ENCODE results near the gene DYRK1A. TPM values are rescaled to one million over a fixed set of nuclear protein-coding genes. Genes with fewer than 3 reads are reported as not detected.

DYRK1A gene
- total RNA-seq, 3 donors from 2014 or later (not counting 1 experiment from before 2014, with no cell fraction given) = 149 to 166 (median 153) TPM

DNA sequence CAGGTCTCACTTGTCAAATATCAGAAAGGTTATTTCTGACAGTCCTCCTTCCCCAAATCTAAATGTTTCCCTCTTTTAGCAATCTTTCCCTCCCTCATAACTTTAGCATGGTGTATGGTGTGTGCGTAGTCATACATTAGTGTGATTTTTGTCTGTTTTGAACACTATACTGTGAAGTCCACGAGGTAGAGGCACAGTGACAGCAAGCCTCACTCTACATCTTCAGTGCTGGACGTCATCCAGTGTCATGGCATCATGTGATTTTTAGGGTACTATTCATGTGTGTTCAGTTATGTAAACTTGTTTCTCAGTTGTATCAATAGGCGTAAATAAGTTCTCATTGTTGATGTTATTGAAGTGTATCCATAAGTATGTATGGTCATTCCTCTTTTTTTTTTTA, 39.1 kb downstream of the DYRK1A start:
- peak; percentile 23 to 65 (median 51) for ATAC-seq
- peaks cover 80 to 82% of the 10 kb centered on the region in 2 donors for H3K4me1 Mint-ChIP-seq
- H3K4me3 Mint-ChIP-seq = no peak overlapping the region
- H3K27ac Mint-ChIP-seq = peak overlapping the region; percentile 64 to 80
- 33% methylated on average over 1 of the region's 4 CpGs for WGBS (ENCODE audit: insufficient coverage)
- Histone ChIP-seq H3K27me3 (ENCODE audit: control insufficient read depth, insufficient read depth, low read length) (no peaks in the 10 kb centered on the region), H3K27ac (ENCODE audit: low read length) (no peak overlapping the region), H3K9me3 (ENCODE audit: control insufficient read depth, insufficient read depth, low read length) (peaks cover 5% of the 10 kb centered on the region), H3K36me3 (ENCODE audit: control insufficient read depth, insufficient read depth, low read length) (no peaks in the 10 kb centered on the region), H3K4me3 (ENCODE audit: low read length) (no peak overlapping the region), H3K4me1 (ENCODE audit: control insufficient read depth, insufficient read depth, low read length) (peaks cover 32% of the 10 kb centered on the region)
- intact Hi-C loops (cut with micrococcal nuclease) = loop anchor here (5.0 kb wide), 1 partner anchor 33 kb away; no protein-coding TSS in a partner anchor
- H3K36me3 Mint-ChIP-seq = peaks cover 7% of the 10 kb centered on the region
- TF ChIP-seq, protein P1, sequence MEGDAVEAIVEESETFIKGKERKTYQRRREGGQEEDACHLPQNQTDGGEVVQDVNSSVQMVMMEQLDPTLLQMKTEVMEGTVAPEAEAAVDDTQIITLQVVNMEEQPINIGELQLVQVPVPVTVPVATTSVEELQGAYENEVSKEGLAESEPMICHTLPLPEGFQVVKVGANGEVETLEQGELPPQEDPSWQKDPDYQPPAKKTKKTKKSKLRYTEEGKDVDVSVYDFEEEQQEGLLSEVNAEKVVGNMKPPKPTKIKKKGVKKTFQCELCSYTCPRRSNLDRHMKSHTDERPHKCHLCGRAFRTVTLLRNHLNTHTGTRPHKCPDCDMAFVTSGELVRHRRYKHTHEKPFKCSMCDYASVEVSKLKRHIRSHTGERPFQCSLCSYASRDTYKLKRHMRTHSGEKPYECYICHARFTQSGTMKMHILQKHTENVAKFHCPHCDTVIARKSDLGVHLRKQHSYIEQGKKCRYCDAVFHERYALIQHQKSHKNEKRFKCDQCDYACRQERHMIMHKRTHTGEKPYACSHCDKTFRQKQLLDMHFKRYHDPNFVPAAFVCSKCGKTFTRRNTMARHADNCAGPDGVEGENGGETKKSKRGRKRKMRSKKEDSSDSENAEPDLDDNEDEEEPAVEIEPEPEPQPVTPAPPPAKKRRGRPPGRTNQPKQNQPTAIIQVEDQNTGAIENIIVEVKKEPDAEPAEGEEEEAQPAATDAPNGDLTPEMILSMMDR (IDR thresholded peaks at IDR 0.05) = no peak
- DNase-seq = peak in 1 of 2 donors; percentile 28
- H3K27me3 Mint-ChIP-seq (ENCODE audit: low read depth in 2 of 2) = no peaks in the 10 kb centered on the region
- peaks cover 3 to 12% of the 10 kb centered on the region in 2 donors for H3K9me3 Mint-ChIP-seq

DNA sequence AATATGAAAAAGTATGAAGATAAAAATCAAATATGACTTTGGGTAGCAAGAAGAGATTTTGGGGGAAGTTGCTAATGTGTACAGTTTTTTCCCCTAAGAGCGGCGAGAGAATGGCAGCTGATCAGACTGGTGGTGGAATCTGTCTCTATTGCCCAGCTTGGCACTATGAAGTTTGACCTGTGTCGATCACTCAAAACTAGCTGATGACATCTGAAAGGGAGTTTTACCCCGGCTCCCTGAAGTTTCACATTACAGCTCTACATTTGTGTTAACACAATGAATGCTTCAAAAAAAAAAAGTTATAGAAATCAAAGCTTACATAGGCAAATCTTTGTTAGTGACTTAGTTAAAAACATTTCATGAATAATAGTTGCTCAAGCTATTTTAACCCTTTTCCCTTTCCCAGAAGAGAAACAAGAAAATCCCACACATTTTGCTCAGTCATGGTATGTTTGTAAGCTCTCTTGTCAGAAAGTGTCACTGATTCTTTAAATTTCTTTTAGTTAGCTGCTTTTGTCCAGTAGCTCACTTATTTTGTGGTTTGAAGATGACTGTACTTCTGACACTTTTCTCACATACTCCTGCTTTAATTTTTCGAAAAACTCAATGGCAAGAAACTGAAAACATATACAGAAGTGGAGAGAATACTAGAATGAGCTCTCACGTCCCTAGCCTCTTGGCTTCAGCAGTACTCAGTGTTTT, 41.3 kb downstream of the DYRK1A start:
- Histone ChIP-seq H3K9me3 (ENCODE audit: control insufficient read depth, insufficient read depth, low read length) (peaks cover under 1% of the 10 kb centered on the region), H3K4me1 (ENCODE audit: control insufficient read depth, insufficient read depth, low read length) (peaks cover 36% of the 10 kb centered on the region), H3K27me3 (ENCODE audit: control insufficient read depth, insufficient read depth, low read length) (no peaks in the 10 kb centered on the region), H3K27ac (ENCODE audit: low read length) (peak overlapping the region; percentile 24), H3K4me3 (ENCODE audit: low read length) (no peak overlapping the region), H3K36me3 (ENCODE audit: control insufficient read depth, insufficient read depth, low read length) (no peaks in the 10 kb centered on the region)
- Mint-ChIP-seq H3K36me3 (no peaks in the 10 kb centered on the region), H3K4me3 (peak overlapping the region; percentile 56), H3K27ac (peak overlapping the region; percentile 80 to 85), H3K9me3 (peaks cover 0 to under 1% of the 10 kb centered on the region in 2 donors), H3K4me1 (peaks cover 84 to 87% of the 10 kb centered on the region in 2 donors), H3K27me3 (ENCODE audit: low read depth in 2 of 2) (no peaks in the 10 kb centered on the region)
- TF ChIP-seq, protein P1 (IDR thresholded peaks at IDR 0.05) = no peak
- ATAC-seq (peak; percentile 44 to 56 (median 49)), DNase-seq (no peak)
- WGBS (ENCODE audit: insufficient coverage) = 39% methylated on average over 5 of the region's 6 CpGs
- intact Hi-C loops (cut with micrococcal nuclease) = loop anchor here (5.0 kb wide), 1 partner anchor 36 kb away; no protein-coding TSS in a partner anchor

DNA sequence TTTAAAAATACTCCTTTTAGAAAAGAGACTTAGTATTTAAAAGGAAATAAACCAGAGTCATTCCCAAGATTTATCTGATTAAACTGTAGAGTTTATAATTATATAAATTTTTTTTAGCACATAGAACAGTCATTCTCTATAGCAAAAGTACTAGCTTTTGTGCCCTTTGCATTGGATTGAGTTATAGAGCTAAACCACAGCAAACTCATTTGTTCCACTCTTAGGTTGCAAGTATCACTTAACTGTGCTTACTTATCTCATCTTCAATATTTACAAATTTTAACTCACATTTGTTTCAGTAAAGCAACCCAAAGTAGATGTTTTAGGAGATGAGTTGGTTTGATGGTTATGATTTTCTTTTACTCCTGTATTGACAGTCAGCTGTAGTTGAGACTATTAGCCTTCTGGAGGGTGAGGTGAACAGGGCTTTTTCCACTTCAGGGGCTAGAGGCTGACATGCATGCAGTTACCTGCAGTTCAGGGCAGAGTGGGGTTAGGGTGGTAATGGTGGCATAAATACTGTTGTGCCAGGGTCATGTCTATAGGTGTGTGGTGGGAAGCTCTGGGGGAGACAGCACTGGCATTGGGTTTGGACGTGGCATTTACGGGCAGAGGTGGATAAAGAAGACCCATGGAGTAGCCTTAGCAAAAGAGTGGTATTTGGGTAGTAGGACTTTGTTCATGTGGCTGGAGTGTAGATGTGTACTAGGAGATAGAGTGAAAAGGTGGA, 42.1 kb downstream of the DYRK1A start:
- no peaks in the 10 kb centered on the region for H3K36me3 Mint-ChIP-seq
- peak overlapping the region; percentile 24 for H3K27ac ChIP-seq (ENCODE audit: low read length)
- peak overlapping the region; percentile 59 for H3K4me3 Mint-ChIP-seq
- ATAC-seq (peak in 2 of 3 donors; percentile 27 to 32), DNase-seq (no peak)
- no peaks in the 10 kb centered on the region for H3K27me3 ChIP-seq (ENCODE audit: control insufficient read depth, insufficient read depth, low read length)
- peak overlapping the region; percentile 80 to 85 for H3K27ac Mint-ChIP-seq
- no peaks in the 10 kb centered on the region for H3K9me3 Mint-ChIP-seq
- TF ChIP-seq, protein P1 (IDR thresholded peaks at IDR 0.05) = no peak
- H3K4me1 Mint-ChIP-seq = peaks cover 87% of the 10 kb centered on the region in 2 donors
- H3K9me3 ChIP-seq (ENCODE audit: control insufficient read depth, insufficient read depth, low read length) = no peaks in the 10 kb centered on the region
- intact Hi-C loops (cut with micrococcal nuclease) = loop anchor here (5.0 kb wide), 1 partner anchor 36 kb away; no protein-coding TSS in a partner anchor
- H3K27me3 Mint-ChIP-seq (ENCODE audit: low read depth in 2 of 2) = no peaks in the 10 kb centered on the region
- peaks cover 36% of the 10 kb centered on the region for H3K4me1 ChIP-seq (ENCODE audit: control insufficient read depth, insufficient read depth, low read length)
- WGBS (ENCODE audit: insufficient coverage) = 92% methylated on average over 2 of the region's 2 CpGs
- no peaks in the 10 kb centered on the region for H3K36me3 ChIP-seq (ENCODE audit: control insufficient read depth, insufficient read depth, low read length)
- H3K4me3 ChIP-seq (ENCODE audit: low read length) = no peak overlapping the region

All from natural killer cell (primary cell).